ENCODE results near the gene TMUB2.
"Not testable (repeated sequence)": the region's sequence is repeated elsewhere in the genome, so short reads cannot be mapped to it uniquely, and the experiment has no call there.

The TMUB2 gene

GRCh38 chr17:44186307-44187130, at the start of gene TMUB2:
TMUB2 (plus strand) TSS chr17:44186972; CDS start chr17:44187709, 737 bp downstream.
- Histone ChIP-seq H3K27ac (ENCODE audit: low read length) (peak within 1 kb of the TSS; percentile 71), H2AFZ (ENCODE audit: low read depth, low read length) (peak within 1 kb of the TSS; percentile 49; the same call in 1 of the 2 replicates), H3K9ac (ENCODE audit: low read length) (peak within 1 kb of the TSS; percentile 92), H3K27me3 (ENCODE audit: low read depth, low read length) (no peaks in the 10 kb centered on the region), H3K4me3 (ENCODE audit: low read length) (peak within 1 kb of the TSS; percentile 96), H3K4me2 (ENCODE audit: low read length) (peak within 1 kb of the TSS; percentile 83), H3K36me3 (replicated peaks; ENCODE audit: low read depth, low read length) (peaks cover 13% of the 10 kb centered on the region), H3K79me2 (ENCODE audit: low read length) (peaks cover 56% of the 10 kb centered on the region), H3K9me3 (ENCODE audit: insufficient read depth, low read length) (no peaks in the 10 kb centered on the region), H3K4me1 (ENCODE audit: low read length) (peaks cover 17% of the 10 kb centered on the region), H4K20me1 (ENCODE audit: insufficient read depth, low read length) (no peaks in the 10 kb centered on the region; the same call in 1 of the 2 replicates)
- TF ChIP-seq CTCF (IDR thresholded peaks at IDR 0.05; ENCODE audit: low read depth, low read length) (no peak), EZH2phosphoT487 (IDR thresholded peaks at IDR 0.05; ENCODE audit: low read depth) (no peak)

GRCh38 chr17:44137891-44138709, 48.7 kb upstream of the TMUB2 start:
- Histone ChIP-seq H2AFZ (ENCODE audit: low read depth, low read length) (no peak overlapping the region), H3K4me2 (ENCODE audit: low read length) (peak overlapping the region; percentile 61), H3K9me3 (ENCODE audit: insufficient read depth, low read length) (no peaks in the 10 kb centered on the region), H3K27ac (ENCODE audit: low read length) (no peak overlapping the region), H3K79me2 (ENCODE audit: low read length) (peaks cover 13% of the 10 kb centered on the region), H3K27me3 (ENCODE audit: low read depth, low read length) (no peaks in the 10 kb centered on the region), H3K4me1 (ENCODE audit: low read length) (peaks cover 11% of the 10 kb centered on the region; the same call in 1 of the 2 replicates), H3K4me3 (ENCODE audit: low read length) (peak overlapping the region; percentile 58), H3K9ac (ENCODE audit: low read length) (no peak overlapping the region), H3K36me3 (replicated peaks; ENCODE audit: low read depth, low read length) (no peaks in the 10 kb centered on the region), H4K20me1 (ENCODE audit: insufficient read depth, low read length) (no peaks in the 10 kb centered on the region)
- TF ChIP-seq EZH2phosphoT487 (IDR thresholded peaks at IDR 0.05; ENCODE audit: low read depth) (no peak), CTCF (IDR thresholded peaks at IDR 0.05; ENCODE audit: low read depth, low read length) (no peak)

- H3K4me3 ChIP-seq (ENCODE audit: low read length); H3K4me2 ChIP-seq (ENCODE audit: low read length); H2AFZ ChIP-seq (ENCODE audit: low read depth, low read length); H4K20me1 ChIP-seq (ENCODE audit: insufficient read depth, low read length); H3K27ac ChIP-seq (ENCODE audit: low read length); H3K27me3 ChIP-seq (ENCODE audit: low read depth, low read length); H3K9ac ChIP-seq (ENCODE audit: low read length); H3K9me3 ChIP-seq (ENCODE audit: insufficient read depth, low read length): not testable (repeated sequence)
- Histone ChIP-seq H3K4me1 (ENCODE audit: low read length) (peaks cover 13% of the 10 kb centered on the region; the same call in 1 of the 2 replicates), H3K79me2 (ENCODE audit: low read length) (peaks cover 20% of the 10 kb centered on the region), H3K36me3 (replicated peaks; ENCODE audit: low read depth, low read length) (peaks cover 27% of the 10 kb centered on the region)
Measured at GRCh38 chr17:44143921-44144320, 42.9 kb upstream of the TMUB2 start.

- Histone ChIP-seq H3K27me3 (ENCODE audit: low read depth, low read length) (no peaks in the 10 kb centered on the region), H3K4me3 (ENCODE audit: low read length) (no peak overlapping the region), H3K4me1 (ENCODE audit: low read length) (peaks cover 13% of the 10 kb centered on the region; the same call in 1 of the 2 replicates), H3K9me3 (ENCODE audit: insufficient read depth, low read length) (no peaks in the 10 kb centered on the region), H3K9ac (ENCODE audit: low read length) (no peak overlapping the region), H3K79me2 (ENCODE audit: low read length) (peaks cover 27% of the 10 kb centered on the region), H3K27ac (ENCODE audit: low read length) (no peak overlapping the region), H3K4me2 (ENCODE audit: low read length) (no peak overlapping the region), H4K20me1 (ENCODE audit: insufficient read depth, low read length) (no peaks in the 10 kb centered on the region), H2AFZ (ENCODE audit: low read depth, low read length) (no peak overlapping the region), H3K36me3 (replicated peaks; ENCODE audit: low read depth, low read length) (peaks cover 32% of the 10 kb centered on the region)
- TF ChIP-seq CTCF (IDR thresholded peaks at IDR 0.05; ENCODE audit: low read depth, low read length), result no peak
- no peak for TF ChIP-seq EZH2phosphoT487 (IDR thresholded peaks at IDR 0.05; ENCODE audit: low read depth)
Measured at GRCh38 chr17:44144966-44145739, 41.6 kb upstream of the TMUB2 start.
